Activated gamma-delta T cell treated with Interleukin-2 at 50 U/mL for 16 hours (primary cell): Measurements from ENCODE around the gene SLC30A3.
A peak's percentile ranks its signal among the peaks of the same experiment; 100 is the strongest.

ENCODE experiments used
- DNase-seq: peaks from one replicate; pipeline ENCODE4 v3.0.0-alpha.2; 2020

Gene SLC30A3

GRCh38 chr2:27223416-27223815, 39.4 kb downstream of the SLC30A3 start:
- no peak for DNase-seq

- no peak for DNase-seq
These were observed 40.4 kb downstream of the SLC30A3 start for GRCh38 chr2:27222407-27222806.

- no peak for DNase-seq
These were observed 41.7 kb downstream of the SLC30A3 start for GRCh38 chr2:27221166-27221565.

- no peak for DNase-seq
These were observed 42.8 kb downstream of the SLC30A3 start for GRCh38 chr2:27220091-27220490.

GRCh38 chr2:27219091-27219490, 43.8 kb downstream of the SLC30A3 start:
- no peak for DNase-seq

GRCh38 chr2:27218614-27219013, 44.2 kb downstream of the SLC30A3 start:
- DNase-seq = no peak

- DNase-seq = peak; percentile 82
These were observed 45.4 kb downstream of the SLC30A3 start, which contains the start of gene CAD for GRCh38 chr2:27217173-27218121. Gene CAD, plus strand, starts transcription at chr2:27217369. Its CDS starts 183 bp downstream, at chr2:27217552.

- DNase-seq = no peak
These were observed 46.3 kb downstream of the SLC30A3 start for GRCh38 chr2:27216416-27217137.

- DNase-seq = no peak
These were observed 47.9 kb downstream of the SLC30A3 start for GRCh38 chr2:27214941-27215340.

- DNase-seq = peak; percentile 35
These were observed 50.0 kb downstream of the SLC30A3 start for GRCh38 chr2:27212626-27213471.

GRCh38 chr2:27211943-27212625, 50.8 kb downstream of the SLC30A3 start, which contains the start of the genes ATRAID and SLC5A6:
Gene ATRAID, plus strand, starts transcription at chr2:27212041. Its CDS starts 328 bp downstream, at chr2:27212369.
Gene SLC5A6, minus strand, starts transcription at chr2:27212268. Its CDS starts 4,618 bp downstream, at chr2:27207650.
- DNase-seq = peak; percentile 85

- DNase-seq = no peak
These were observed 51.5 kb downstream of the SLC30A3 start for GRCh38 chr2:27211241-27211942.

- DNase-seq = no peak
These were observed 53.0 kb downstream of the SLC30A3 start for GRCh38 chr2:27209621-27210401.

GRCh38 chr2:27208486-27209050, 54.3 kb downstream of the SLC30A3 start:
- DNase-seq = no peak

GRCh38 chr2:27206346-27206745, 56.5 kb downstream of the SLC30A3 start:
- DNase-seq = no peak

GRCh38 chr2:27205206-27205605, 57.6 kb downstream of the SLC30A3 start:
- DNase-seq = no peak

- DNase-seq = no peak
These were observed 58.3 kb downstream of the SLC30A3 start for GRCh38 chr2:27204566-27204965.

GRCh38 chr2:27203741-27204140, 59.1 kb downstream of the SLC30A3 start:
- DNase-seq = no peak
